Measurements from ENCODE around the gene FAM89B.

Gene FAM89B

DNA sequence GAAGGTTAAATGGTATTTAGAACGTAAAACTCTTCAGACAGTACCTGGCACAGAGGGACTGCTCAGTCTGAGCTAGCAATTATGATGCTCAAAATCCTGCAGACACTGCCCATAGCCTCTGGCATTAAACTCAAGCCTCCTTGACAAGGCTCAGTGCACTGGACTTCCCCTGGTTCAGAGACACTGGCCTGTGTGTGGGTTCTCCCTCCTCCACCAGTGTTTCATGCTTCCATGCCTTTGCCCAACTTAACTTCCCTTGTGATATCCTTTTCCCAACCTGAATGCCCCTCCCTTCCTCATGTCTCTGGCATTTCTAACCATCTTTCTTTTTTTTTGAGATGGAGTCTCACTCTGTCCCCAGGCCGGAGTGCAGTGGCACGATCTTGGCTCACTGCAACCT is 23.2 kb upstream of the FAM89B start:
- H3K4me3 ChIP-seq (ENCODE audit: low read depth, low read length): no peak overlapping the region
- TF ChIP-seq, protein P1, sequence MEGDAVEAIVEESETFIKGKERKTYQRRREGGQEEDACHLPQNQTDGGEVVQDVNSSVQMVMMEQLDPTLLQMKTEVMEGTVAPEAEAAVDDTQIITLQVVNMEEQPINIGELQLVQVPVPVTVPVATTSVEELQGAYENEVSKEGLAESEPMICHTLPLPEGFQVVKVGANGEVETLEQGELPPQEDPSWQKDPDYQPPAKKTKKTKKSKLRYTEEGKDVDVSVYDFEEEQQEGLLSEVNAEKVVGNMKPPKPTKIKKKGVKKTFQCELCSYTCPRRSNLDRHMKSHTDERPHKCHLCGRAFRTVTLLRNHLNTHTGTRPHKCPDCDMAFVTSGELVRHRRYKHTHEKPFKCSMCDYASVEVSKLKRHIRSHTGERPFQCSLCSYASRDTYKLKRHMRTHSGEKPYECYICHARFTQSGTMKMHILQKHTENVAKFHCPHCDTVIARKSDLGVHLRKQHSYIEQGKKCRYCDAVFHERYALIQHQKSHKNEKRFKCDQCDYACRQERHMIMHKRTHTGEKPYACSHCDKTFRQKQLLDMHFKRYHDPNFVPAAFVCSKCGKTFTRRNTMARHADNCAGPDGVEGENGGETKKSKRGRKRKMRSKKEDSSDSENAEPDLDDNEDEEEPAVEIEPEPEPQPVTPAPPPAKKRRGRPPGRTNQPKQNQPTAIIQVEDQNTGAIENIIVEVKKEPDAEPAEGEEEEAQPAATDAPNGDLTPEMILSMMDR (IDR thresholded peaks at IDR 0.05; ENCODE audit: borderline replicate concordance, insufficient read depth, low read depth, low read length): no peak

DNA sequence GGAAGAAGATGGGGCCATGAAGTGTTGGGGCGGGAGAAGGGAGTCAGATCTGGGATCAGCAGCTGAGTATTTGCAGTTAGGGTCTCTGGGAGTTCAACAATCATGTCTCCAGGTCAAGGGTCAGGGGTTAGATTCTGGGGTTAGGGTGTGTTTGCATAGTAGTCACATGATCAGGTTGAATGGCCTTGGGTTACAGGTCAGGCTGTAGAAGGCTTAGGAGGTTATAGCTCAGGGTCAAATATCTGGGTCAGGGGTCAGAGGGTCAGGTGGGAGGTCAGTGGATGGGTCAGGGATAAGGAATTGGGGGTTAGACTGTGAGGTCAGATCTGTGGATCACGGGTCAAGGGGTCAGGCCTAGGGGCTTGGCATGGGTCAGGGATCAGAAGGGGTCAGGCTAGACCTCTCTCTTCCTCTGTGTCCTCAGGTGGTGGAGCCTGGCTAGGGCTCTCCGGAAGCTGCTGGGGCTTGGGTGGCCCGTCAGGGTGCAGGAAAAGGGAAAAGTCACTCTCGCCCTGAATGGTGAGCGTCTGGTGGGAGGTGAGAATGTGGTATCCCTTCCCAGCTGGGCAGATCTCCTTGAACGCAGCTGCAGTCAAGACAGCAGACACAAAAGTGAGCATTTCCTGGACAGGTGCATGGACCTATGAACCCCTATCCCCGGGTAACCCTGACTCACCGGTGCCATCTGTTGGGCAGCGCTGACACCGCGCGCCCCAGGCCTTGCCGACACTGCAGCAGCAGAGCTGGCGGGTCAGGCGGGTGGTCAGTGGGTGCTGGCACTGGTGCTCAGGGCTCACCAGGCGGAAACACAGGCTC is 20.6 kb upstream of the FAM89B start:
- H3K4me3 ChIP-seq (ENCODE audit: low read depth, low read length): no peak overlapping the region
- TF ChIP-seq, protein P1 (IDR thresholded peaks at IDR 0.05; ENCODE audit: borderline replicate concordance, insufficient read depth, low read depth, low read length): peak; percentile 86

DNA sequence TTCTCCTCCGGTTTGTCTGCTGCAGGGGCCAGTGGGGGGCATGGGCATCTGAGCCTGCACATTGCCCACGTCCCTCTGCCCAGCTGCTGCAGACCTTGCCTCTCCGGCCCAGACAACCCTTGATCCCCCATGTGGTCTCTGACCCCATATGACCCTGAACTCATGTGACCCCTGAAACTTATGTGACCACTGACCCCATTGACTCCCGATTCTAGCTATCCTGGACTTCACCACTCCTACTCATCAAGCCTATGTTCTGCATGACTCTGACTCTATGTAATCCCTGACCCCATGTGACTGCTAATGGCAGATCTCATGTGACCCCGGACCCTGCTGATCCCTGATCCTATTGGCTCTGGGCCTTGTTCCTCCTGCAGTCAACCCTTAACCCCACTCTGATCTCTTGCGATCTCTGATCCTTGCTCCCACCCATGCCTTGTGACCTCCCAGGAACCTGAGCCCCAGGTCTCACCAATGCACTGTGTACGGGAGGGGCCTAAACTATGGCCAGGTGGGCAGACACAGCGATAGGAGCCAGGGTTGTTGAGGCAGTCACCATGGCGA is 19.9 kb upstream of the FAM89B start:
- H3K4me3 ChIP-seq (ENCODE audit: low read depth, low read length): no peak overlapping the region
- TF ChIP-seq, protein P1 (IDR thresholded peaks at IDR 0.05; ENCODE audit: borderline replicate concordance, insufficient read depth, low read depth, low read length): no peak

DNA sequence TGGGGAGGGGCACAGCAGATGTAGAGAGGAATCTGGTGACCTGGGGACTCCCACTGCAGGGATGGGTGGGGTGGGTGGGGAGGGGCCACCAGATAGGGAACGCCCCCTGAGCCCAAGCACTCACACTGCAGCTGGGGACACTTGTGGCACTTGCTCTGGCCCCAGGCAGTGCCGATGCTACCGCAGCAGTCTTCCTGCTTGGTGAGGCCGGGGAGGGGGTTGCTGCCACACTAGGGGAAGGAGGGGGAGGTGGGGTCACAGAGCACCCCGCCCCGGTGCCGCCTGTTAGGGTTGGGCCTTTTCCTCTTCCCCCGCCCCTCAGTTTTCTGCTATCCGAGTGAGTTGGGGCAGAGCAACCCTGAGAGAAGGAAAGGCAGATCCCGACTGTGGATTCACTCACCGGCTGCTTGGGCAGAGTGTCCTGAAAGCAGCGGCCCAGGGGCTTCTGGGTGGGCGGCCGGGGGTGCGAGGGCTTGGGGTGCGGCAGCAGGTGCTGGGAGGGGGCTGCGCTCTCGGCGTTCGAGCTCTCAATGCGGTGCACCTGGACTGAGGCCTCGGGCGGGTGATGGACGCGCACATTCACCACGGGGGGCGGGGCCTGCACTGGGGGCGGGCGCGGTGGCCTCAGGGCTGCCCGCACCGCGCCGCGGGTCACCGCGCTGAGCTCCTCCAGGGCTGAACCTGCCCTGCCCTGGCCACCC is 18.9 kb upstream of the FAM89B start:
- TF ChIP-seq, protein P1 (IDR thresholded peaks at IDR 0.05; ENCODE audit: borderline replicate concordance, insufficient read depth, low read depth, low read length): no peak
- H3K4me3 ChIP-seq (ENCODE audit: low read depth, low read length): no peak overlapping the region

DNA sequence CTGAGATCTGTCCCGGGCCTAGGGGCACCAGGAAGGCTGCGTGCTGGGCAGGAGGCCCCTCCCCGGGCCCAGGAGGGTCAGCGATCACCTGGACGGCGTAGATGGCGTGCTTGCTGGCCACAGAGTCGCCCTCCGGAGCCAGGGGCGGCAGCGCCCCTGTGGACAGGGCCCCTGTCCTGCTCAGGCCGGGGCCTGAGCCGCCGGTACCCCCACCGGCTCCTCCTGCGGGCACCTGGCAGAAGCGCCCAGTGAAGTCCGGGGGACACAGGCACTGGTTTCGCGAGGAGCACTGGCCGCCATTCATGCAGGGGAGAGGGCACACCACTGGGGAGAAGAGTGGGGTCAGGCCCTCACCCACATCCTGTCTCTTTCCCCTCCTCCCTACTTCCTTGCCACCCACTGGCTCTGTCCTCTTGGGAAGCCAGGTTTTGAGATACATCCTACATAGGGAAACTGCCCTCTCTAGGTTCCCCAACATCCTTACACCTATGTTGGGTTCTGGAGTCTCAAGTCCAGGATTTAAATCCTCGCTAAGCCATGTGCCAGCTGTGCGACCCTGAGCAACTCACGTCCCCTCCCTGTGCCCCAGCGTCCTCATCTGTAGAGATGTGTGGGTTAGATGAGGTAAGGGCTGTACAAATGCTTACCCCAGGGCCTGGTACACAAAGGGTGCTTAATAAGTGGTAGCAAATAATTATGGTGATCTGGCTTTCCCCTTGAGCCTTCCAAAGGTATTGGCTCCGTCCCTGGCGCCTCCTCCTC is 18.1 kb upstream of the FAM89B start:
- no peak overlapping the region for H3K4me3 ChIP-seq (ENCODE audit: low read depth, low read length)

DNA sequence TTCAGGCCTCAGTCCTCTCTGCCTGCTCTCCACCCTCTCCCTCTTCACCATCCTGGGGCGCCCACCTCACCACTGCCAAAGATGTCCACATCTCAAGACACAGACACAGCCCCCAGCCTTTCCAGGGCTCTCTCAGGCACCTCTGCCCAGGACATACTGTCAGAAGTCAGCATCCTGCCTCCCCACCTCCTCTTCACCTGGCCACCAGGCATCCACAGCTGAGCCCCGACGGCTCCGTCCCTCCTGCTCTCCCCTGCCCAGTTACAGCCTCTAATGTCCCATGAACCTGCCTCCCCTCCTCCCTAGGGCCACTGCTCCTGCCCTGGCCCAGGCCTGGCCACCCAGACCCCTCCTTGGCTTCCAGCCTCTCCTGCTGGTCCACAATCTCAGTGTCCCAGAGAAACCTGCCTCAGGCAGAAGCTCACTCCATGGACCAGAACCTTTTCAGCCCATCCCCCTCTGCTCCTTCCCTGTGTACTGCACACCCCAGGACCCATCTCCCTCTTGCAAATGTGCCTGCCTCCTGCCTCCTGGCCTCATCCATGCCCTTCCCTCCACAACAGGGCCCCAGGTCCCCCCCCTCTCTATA is 17.4 kb upstream of the FAM89B start:
- TF ChIP-seq, protein P1 (IDR thresholded peaks at IDR 0.05; ENCODE audit: borderline replicate concordance, insufficient read depth, low read depth, low read length): no peak
- no peak overlapping the region for H3K4me3 ChIP-seq (ENCODE audit: low read depth, low read length)

More for the DNA sequence above, 18.1 kb upstream of the FAM89B start:
- TF ChIP-seq, protein P1 (IDR thresholded peaks at IDR 0.05; ENCODE audit: borderline replicate concordance, insufficient read depth, low read depth, low read length): no peak
